GM19351 (cell line): ENCODE measurements around the gene GTPBP3.

Experiments used
- ATAC-seq: cut with Tn5 transposase; IDR thresholded peaks from one replicate; pipeline ENCODE4 v1.9.1; 2021; ENCODE audit warnings: mild to moderate bottlenecking, moderate library complexity; ENCODE audit not compliant: unreplicated experiment

Gene GTPBP3

GRCh38 chr19:17309198-17309964, 28.0 kb upstream of the GTPBP3 start, which contains the start of gene DDA1:
Gene DDA1, plus strand, starts transcription at chr19:17309563. Its CDS starts 92 bp downstream, at chr19:17309655.
- ATAC-seq, result peak; percentile 62

GRCh38 chr19:17309965-17310461, 27.3 kb upstream of the GTPBP3 start:
- no peak for ATAC-seq

GRCh38 chr19:17311455-17312188, 25.7 kb upstream of the GTPBP3 start:
- no peak for ATAC-seq

- ATAC-seq, result no peak
These were observed 24.9 kb upstream of the GTPBP3 start for GRCh38 chr19:17312189-17313113.

- no peak for ATAC-seq
These were observed 23.3 kb upstream of the GTPBP3 start for GRCh38 chr19:17314007-17314593.

- no peak for ATAC-seq
These were observed 18.4 kb upstream of the GTPBP3 start for GRCh38 chr19:17318966-17319365.

GRCh38 chr19:17319473-17320238, 17.7 kb upstream of the GTPBP3 start:
- no peak for ATAC-seq

- no peak for ATAC-seq
These were observed 16.9 kb upstream of the GTPBP3 start for GRCh38 chr19:17320435-17320834.

GRCh38 chr19:17321655-17322489, 15.5 kb upstream of the GTPBP3 start:
- ATAC-seq, result no peak

- no peak for ATAC-seq
These were observed 14.5 kb upstream of the GTPBP3 start for GRCh38 chr19:17322854-17323253.

- no peak for ATAC-seq
These were observed 13.9 kb upstream of the GTPBP3 start for GRCh38 chr19:17323300-17323963.

GRCh38 chr19:17323964-17324332, 13.4 kb upstream of the GTPBP3 start:
- no peak for ATAC-seq

- ATAC-seq, result no peak
These were observed 12.8 kb upstream of the GTPBP3 start for GRCh38 chr19:17324357-17325114.

- no peak for ATAC-seq
These were observed 12.2 kb upstream of the GTPBP3 start for GRCh38 chr19:17325133-17325532.

GRCh38 chr19:17325881-17326594, 11.3 kb upstream of the GTPBP3 start:
- no peak for ATAC-seq

- no peak for ATAC-seq
These were observed 10.8 kb upstream of the GTPBP3 start for GRCh38 chr19:17326595-17326966.

- no peak for ATAC-seq
These were observed 10.2 kb upstream of the GTPBP3 start for GRCh38 chr19:17327068-17327653.
